Measurements from ENCODE around the gene ZNF513.

Gene ZNF513

GRCh38 chr2:27381577-27382181, 1.1 kb upstream of the ZNF513 start:
- DNase-seq, result no peak

- peak; percentile 69 to 88 (median 82) for DNase-seq
Observed at GRCh38 chr2:27379836-27380625, 503 bp downstream of the ZNF513 start.

GRCh38 chr2:27379383-27379835, 1.1 kb downstream of the ZNF513 start:
- no peak for DNase-seq

- DNase-seq, result no peak
Observed at GRCh38 chr2:27378809-27379290, 1.7 kb downstream of the ZNF513 start.

GRCh38 chr2:27378096-27378808, 2.3 kb downstream of the ZNF513 start:
- peak in 2 of 4 experiments; percentile 13 to 33 for DNase-seq

- no peak for DNase-seq
Observed at GRCh38 chr2:27377618-27378095, 2.9 kb downstream of the ZNF513 start.

- DNase-seq, result no peak
Observed at GRCh38 chr2:27376866-27377617, 3.5 kb downstream of the ZNF513 start.

- DNase-seq, result no peak
Observed at GRCh38 chr2:27376151-27376865, 4.2 kb downstream of the ZNF513 start.

- no peak for DNase-seq
Observed at GRCh38 chr2:27375513-27376099, 4.9 kb downstream of the ZNF513 start.

GRCh38 chr2:27373567-27373966, 7.0 kb downstream of the ZNF513 start:
- DNase-seq, result no peak

GRCh38 chr2:27372937-27373336, 7.6 kb downstream of the ZNF513 start:
- no peak for DNase-seq

GRCh38 chr2:27370816-27371620, 9.5 kb downstream of the ZNF513 start:
- DNase-seq, result peak; percentile 82 to 94 (median 89)

GRCh38 chr2:27370026-27370815, 10.3 kb downstream of the ZNF513 start, which contains the start of the genes EIF2B4 and SNX17:
Gene EIF2B4 (minus strand): TSS chr2:27370338. CDS start chr2:27370314, 24 bp downstream.
Gene SNX17 (plus strand): TSS chr2:27370616. CDS start chr2:27370744, 128 bp downstream.
- peak; percentile 99 to 100 (median 100) for DNase-seq

GRCh38 chr2:27369471-27370025, 11.0 kb downstream of the ZNF513 start:
- peak; percentile 37 to 70 (median 58) for DNase-seq

GRCh38 chr2:27363933-27364332, 16.6 kb downstream of the ZNF513 start:
- DNase-seq, result no peak

- DNase-seq, result no peak
Observed at GRCh38 chr2:27362678-27363420, 17.7 kb downstream of the ZNF513 start.

- peak; percentile 96 to 98 (median 97) for DNase-seq
Observed at GRCh38 chr2:27356382-27357181, 24.0 kb downstream of the ZNF513 start, which contains the start of gene GTF3C2. Gene GTF3C2 (minus strand): TSS chr2:27356764. CDS start chr2:27343554, 13,210 bp downstream.
